Myocyte (in vitro differentiated cells): ENCODE measurements around the gene PDK1. TPM values are rescaled to one million over a fixed set of nuclear protein-coding genes. Genes with fewer than 3 reads are reported as not detected.

Experiments used
- DNase-seq: peaks from one replicate; pipeline ENCODE4 v3.0.0-alpha.2; 2012; ENCODE audit warnings: low read depth
- total RNA-seq: library from RNA; depleted of rRNA; stranded (reverse); fragments of >200 nt; gene quantifications from 2 replicates; pipeline ENCODE4 v1.2.3, GENCODE V29; 2014

The PDK1 gene
- total RNA-seq, 1 donor from 2014 or later, result 10.1 TPM

GRCh38 chr2:172596776-172597175 is 40.9 kb downstream of the PDK1 start:
- no peak for DNase-seq

DNA sequence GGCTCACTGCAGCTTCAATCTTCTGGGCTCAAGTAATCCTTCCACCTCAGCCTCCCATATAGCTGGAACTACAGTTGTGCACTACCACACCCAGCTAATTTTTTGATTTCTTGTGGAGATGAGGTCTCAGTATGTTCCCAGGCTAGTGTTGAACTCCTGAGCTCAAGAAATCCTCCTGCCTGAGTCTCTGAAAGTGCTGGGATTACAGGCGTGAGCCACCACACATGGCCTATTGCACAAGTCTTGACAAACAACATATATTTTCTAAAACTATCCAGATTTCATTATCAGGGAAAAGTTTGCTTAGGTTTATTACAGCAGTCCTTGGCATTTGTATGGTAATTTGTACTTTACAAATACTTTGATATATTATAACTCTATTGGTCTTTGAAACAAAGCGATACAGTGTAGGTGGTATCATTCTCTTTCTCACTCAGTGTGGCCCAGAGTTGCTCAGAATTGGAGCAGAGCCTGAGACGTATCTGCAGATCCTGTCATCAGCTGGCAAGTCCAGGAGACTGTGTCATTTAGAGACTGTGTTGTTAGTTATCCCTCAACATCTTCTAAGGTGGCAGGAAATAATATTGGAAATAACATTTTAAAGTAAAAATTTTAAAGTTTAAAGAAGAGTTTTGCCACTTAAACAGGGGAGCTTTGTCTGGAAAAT is 41.4 kb downstream of the PDK1 start:
- no peak for DNase-seq

- no peak for DNase-seq
Measured at GRCh38 chr2:172599947-172600346, 44.1 kb downstream of the PDK1 start.

- no peak for DNase-seq
Measured at GRCh38 chr2:172600557-172601008, 44.7 kb downstream of the PDK1 start.

DNA sequence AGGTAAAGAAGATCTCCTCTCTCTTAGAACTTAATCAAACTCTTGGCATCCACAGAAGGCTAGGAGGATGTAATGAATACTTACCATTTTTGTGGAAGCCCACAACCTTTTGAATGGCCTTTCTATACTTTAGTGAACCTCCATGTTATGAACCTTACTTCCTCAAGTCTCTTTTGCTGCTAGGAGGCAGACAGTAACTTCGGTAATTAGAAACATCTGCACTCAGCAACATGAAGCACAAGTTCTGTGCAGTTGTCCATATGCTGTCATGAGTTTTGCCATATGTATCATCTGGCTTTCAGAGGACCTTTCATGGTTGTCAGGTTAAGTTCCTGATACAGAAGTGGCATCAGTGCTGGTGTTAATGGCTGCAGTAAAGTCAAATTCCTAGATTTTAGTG is 50.4 kb downstream of the PDK1 start:
- no peak for DNase-seq

DNA sequence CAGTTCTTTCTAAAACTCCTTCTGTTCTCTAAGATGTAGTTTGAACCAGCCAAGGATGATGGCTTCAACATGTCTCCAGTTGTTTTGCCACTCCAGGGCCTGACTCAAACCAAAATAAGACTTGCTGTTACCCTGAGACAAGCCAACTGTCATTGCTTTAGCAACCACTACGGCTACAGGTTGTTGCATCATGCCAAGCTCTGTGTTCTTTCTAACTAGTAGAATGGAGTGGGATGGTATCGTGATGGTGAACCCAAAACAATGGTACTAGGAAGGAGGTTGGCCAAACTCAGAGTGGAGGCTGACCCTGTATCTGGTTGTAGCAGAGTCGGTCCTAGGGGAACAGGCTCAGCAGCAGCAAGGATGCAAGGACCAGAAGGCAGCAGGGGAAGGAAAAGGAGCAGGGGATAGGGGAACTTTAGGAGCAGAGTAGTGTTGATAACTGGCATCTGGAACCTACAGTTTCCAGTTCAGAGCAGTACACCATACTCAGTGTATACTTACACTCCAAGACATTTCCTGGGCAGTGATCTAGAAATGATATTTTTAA is 51.6 kb downstream of the PDK1 start:
- DNase-seq, result no peak

DNA sequence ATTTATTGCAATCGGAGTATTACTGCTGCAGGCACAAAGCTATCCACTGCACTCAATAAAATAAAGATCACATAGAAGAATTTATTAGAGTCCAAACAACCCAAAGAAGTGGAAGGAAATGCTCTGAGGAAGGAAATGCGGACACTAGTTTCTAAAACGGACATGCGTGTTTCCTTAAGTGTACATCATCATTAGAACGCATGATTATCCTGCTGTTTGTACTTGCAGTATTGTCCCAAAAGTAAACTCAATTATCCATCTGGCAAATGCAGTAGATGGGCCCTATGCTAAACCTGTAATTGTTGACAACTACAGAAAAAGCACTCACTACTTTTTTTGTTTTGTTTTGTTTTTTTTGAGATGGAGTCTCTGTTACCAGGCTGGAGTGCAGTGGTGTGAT is 53.6 kb downstream of the PDK1 start:
- no peak for DNase-seq

GRCh38 chr2:172612051-172612450 is 56.2 kb downstream of the PDK1 start:
- no peak for DNase-seq

DNA sequence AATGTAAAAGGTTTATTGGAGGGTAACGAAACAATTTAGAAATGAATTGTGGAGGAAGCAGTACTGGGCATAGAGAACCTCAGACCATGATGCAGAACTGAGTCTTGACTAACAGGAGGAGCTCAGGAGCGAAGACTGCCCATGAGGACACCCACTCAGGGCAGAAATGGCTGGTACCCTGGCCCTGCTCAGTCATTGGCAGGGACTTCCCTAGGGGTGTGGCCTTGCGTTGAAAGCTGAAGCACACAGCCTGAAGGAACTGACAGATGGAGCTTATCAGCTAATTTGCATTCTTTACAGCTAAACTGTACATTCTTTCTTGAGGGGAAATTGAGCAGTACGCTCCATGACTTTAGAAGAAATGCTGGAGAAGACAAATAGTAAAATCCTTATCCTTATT is 57.1 kb downstream of the PDK1 start:
- DNase-seq, result no peak

DNA sequence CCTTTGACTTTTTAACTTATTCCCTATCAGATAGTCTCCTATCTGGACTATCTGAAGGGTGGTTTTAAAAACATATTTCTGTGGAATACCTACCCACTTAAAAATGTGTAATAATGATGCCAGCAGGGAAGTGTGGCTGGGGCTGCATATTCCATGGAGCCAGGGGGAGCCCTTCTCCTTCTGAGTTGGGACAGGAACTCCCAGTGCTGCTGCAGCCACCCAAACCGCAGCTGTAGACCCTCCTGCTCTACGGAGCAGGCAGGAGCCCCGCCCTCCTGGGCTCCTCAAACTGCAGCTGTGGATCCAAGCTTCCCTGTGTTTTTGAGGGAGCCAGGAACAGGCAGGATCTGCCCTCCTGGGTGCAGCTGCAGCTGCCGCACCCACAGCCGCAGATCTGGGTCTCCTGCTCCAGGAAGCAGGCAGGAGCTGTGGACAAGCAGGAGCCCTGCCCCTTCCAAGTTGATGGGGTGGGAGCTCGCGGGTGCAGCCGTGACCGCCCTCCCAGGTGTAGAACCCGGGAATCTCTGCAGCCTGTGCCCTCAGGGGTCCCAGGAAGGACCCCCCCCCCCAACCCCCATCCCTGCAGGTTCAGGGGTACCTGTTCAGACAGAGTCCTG is 57.8 kb downstream of the PDK1 start:
- peak; percentile 37 for DNase-seq

- DNase-seq, result no peak
Measured at GRCh38 chr2:172614932-172615331, 59.0 kb downstream of the PDK1 start.

DNA sequence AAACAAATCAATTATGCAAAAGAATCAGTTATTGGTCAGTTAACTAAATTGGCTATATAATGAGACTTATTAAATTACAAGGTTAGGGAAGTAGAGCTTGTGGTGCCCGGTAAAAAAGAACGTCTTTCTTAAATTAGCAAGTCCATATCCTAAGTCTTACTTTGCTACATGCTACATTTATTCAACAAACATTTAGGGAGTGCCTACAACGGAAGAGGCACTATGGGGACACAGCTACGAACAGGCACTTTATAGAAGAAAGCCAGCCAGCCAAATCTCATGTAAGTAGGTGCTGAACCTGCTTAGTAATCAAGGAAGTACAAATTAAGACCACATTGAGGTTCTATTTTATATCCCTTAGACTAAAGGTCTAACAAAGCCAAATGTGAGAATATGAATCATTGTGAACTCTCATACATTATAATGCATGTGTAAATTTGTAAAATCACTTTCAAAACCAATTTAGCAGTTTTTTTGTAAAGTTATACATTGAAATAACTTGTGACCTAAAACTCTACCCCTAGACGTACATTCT is 59.9 kb downstream of the PDK1 start:
- DNase-seq, result no peak

DNA sequence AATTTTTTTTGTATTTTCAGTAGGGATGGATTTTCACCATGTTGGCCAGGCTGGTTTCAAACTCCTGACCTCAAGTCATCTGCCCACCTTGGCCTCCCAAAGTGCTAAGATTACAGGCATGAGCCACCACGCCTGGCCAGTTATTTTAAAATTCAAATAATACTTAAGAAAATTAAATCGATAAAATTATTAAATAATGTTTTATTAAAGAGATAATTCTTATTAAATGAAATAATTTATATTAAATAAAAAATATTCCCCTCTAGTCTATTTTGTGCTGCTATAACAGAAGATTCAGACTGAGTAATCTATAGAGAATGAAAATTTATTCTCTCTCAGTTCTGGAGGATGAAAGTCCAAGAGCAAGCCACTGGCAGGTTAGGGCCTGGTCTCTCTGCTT is 61.2 kb downstream of the PDK1 start:
- DNase-seq, result no peak

DNA sequence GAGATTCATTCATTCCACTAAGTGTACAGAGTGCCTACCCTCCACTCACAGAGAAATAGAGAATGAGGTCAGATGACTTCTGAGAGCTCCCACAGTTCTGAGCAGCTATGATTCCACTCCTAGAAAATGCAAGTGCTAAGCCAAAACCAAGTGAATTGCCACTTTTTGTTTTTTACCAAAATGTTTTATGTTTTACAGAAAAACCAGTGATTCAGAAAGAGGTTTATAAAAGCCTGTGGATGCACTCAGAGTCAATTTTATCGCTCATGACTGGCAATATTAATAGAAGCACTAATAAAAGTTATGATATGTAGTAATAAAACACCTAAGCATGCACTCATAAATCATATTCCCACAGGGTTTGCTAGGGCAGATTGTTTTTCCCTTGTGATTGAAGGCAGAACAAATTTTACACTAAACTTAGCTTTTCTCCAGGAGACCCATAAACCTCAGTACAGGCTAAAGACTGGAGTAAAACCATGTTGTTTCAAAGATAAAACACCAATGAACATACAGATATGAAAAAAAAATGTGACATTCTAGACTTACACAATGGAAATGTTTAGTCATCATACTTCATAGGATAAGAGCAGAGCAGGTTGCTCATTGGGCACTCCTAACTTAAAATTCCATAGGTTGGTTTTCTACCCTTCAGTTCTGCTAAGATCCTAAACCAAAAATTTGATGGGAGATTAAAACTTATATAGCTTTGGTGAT is 67.5 kb downstream of the PDK1 start:
- DNase-seq, result peak; percentile 50

DNA sequence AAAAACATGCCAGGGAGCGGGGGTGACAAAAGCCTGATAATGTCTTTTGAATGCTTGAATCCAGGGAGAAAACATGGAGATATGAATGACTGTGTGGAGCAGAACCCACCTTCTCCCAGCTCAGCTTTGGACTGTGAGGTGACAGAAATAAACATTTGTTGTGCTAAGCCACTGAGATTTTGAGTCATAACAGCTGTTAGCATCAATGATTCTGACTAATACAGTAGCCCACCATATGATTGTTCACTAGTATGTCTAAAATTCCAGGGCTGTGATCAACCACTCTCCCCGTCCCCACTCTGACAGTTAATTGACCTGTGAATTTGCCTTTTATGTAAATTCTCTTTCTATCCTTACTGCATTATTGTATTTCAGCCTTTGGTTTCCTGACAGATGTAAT is 69.1 kb downstream of the PDK1 start:
- peak; percentile 60 for DNase-seq

GRCh38 chr2:172627181-172627580 is 71.3 kb downstream of the PDK1 start:
- DNase-seq, result no peak

- no peak for DNase-seq
Measured at GRCh38 chr2:172628085-172628484, 72.2 kb downstream of the PDK1 start.

- no peak for DNase-seq
Measured at GRCh38 chr2:172629586-172629985, 73.7 kb downstream of the PDK1 start.

- DNase-seq, result no peak
Measured at GRCh38 chr2:172630181-172630580, 74.3 kb downstream of the PDK1 start.

- DNase-seq, result no peak
Measured at GRCh38 chr2:172634477-172634876, 78.6 kb downstream of the PDK1 start.

GRCh38 chr2:172635548-172635947 is 79.7 kb downstream of the PDK1 start:
- DNase-seq, result no peak

DNA sequence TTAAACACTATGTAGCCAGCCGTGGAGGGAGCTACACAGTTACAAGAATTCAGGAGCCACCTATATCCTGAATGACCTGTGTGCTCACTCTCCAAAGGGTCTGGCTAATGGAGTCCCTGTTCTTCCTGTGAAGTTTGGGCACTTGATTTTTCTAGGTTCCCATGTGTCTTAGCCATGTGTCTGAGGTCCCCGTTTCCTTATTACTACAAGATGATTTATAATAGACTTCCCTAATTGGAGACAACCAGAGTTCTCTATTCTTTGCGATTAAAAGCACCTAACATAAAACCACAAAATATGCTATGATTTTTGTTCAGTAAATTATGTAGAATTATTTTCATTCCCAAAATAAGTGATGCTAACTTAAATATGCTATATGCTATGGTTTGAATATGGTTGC is 83.4 kb downstream of the PDK1 start:
- DNase-seq, result no peak
